ENCODE results near the gene PRTFDC1.

The PRTFDC1 gene, protein sequence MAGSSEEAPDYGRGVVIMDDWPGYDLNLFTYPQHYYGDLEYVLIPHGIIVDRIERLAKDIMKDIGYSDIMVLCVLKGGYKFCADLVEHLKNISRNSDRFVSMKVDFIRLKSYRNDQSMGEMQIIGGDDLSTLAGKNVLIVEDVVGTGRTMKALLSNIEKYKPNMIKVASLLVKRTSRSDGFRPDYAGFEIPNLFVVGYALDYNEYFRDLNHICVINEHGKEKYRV

GRCh38 chr10:24952143-24952706 is at the start of gene PRTFDC1:
Gene PRTFDC1, minus strand, starts transcription at chr10:24952606. Its CDS starts 31 bp downstream, at chr10:24952575.
- Mint-ChIP-seq H3K27ac (peak within 1 kb of the TSS; percentile 50), H3K4me3 (peak within 1 kb of the TSS; percentile 69), H3K4me1 (ENCODE audit: low read depth) (peaks cover 29% of the 10 kb centered on the region), H3K9me3 (no peaks in the 10 kb centered on the region), H3K27me3 (no peaks in the 10 kb centered on the region), H3K36me3 (ENCODE audit: low read depth) (no peaks in the 10 kb centered on the region)
- peak; percentile 64 for DNase-seq

- H3K27ac Mint-ChIP-seq: no peak overlapping the region
- no peak for DNase-seq
- no peaks in the 10 kb centered on the region for H3K27me3 Mint-ChIP-seq
- H3K36me3 Mint-ChIP-seq (ENCODE audit: low read depth): no peaks in the 10 kb centered on the region
- H3K9me3 Mint-ChIP-seq: peaks cover 6% of the 10 kb centered on the region
- H3K4me1 Mint-ChIP-seq (ENCODE audit: low read depth): no peaks in the 10 kb centered on the region
- H3K4me3 Mint-ChIP-seq: no peak overlapping the region
These were observed 45.6 kb upstream of the PRTFDC1 start for GRCh38 chr10:24998044-24998443.

DNA sequence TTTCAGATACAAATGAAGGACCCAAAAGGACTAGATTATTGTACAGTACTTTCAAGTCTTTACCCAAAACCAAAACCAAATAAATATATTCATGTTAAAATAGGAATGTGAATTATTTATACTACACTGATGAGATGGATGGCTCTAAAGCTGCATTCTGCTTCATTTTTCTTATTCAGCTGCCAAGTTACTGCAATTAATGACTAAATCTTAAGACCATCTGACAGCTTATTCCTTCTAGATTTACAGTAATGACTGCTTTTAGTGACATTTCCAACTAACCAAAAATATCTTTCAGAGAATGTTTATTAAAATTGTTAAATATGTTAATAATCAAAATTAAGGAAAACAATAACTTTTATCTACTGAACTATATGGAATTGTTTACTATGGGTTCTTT is 42.7 kb upstream of the PRTFDC1 start:
- DNase-seq: no peak
- no peak overlapping the region for H3K4me3 Mint-ChIP-seq
- no peaks in the 10 kb centered on the region for H3K36me3 Mint-ChIP-seq (ENCODE audit: low read depth)
- H3K9me3 Mint-ChIP-seq: no peaks in the 10 kb centered on the region
- H3K27ac Mint-ChIP-seq: no peak overlapping the region
- peaks cover 2% of the 10 kb centered on the region for H3K27me3 Mint-ChIP-seq
- no peaks in the 10 kb centered on the region for H3K4me1 Mint-ChIP-seq (ENCODE audit: low read depth)

- no peaks in the 10 kb centered on the region for H3K36me3 Mint-ChIP-seq (ENCODE audit: low read depth)
- H3K9me3 Mint-ChIP-seq: no peaks in the 10 kb centered on the region
- H3K4me3 Mint-ChIP-seq: no peak overlapping the region
These were observed 41.0 kb upstream of the PRTFDC1 start for GRCh38 chr10:24993237-24993958.

DNA sequence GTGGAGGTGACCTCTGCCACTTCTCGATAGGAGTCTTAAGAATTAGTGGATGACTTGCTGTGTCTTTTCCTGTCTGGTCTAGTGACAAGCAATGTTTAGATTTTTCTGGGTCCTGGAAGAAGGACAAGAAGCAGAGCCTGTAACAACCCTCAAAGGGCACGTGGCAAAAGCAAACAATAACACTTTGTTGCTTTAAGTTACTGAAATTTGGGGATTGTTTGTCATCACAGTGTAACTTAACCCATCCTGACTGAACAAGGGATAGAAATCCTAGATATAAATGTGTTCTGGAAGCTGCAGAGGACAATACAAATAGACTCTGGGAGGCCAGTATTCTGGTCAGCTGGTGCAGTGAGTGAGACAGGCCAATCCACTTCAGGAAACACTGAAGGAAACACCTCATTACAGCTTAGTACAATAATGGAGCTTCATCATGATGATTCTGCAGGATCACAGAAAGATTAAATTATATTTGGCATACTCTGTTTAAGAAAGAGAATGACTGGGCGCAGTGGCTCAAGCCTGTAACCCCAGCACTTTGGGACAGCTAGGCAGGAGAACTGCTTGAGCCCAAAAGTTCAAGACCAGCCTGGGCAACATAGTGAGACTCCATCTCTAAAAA is 40.2 kb upstream of the PRTFDC1 start:
- Mint-ChIP-seq H3K4me3 (no peak overlapping the region), H3K36me3 (ENCODE audit: low read depth) (no peaks in the 10 kb centered on the region), H3K27me3 (peaks cover 2% of the 10 kb centered on the region), H3K27ac (no peak overlapping the region), H3K4me1 (ENCODE audit: low read depth) (no peaks in the 10 kb centered on the region), H3K9me3 (no peaks in the 10 kb centered on the region)
- DNase-seq: no peak

More at GRCh38 chr10:24993237-24993958, 41.0 kb upstream of the PRTFDC1 start:
- H3K27me3 Mint-ChIP-seq: peaks cover 2% of the 10 kb centered on the region
- H3K27ac Mint-ChIP-seq: no peak overlapping the region
- H3K4me1 Mint-ChIP-seq (ENCODE audit: low read depth): no peaks in the 10 kb centered on the region
- DNase-seq: no peak

DNA sequence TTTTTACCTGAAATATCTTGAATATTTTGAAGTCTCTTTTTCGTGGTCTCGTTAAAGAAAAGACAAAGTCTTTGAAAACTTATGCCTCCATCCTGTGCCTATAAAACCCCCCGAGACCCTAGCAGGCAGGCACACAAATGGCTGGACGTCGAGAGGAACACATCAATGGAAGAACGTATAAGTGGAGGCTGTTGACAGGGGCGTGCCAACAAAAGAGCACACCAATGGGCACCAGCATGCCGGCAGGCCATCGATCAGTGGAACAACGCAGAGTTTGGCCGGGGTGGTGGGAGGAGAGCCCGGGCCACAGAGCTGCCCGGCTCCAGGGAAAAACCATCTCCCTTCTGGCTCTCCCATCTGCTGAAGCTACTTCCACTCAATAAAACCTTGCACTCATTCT is 38.9 kb upstream of the PRTFDC1 start:
- Mint-ChIP-seq H3K4me1 (ENCODE audit: low read depth) (no peaks in the 10 kb centered on the region), H3K36me3 (ENCODE audit: low read depth) (no peaks in the 10 kb centered on the region), H3K4me3 (no peak overlapping the region), H3K9me3 (no peaks in the 10 kb centered on the region), H3K27me3 (peaks cover 2% of the 10 kb centered on the region), H3K27ac (no peak overlapping the region)
- DNase-seq: no peak

DNA sequence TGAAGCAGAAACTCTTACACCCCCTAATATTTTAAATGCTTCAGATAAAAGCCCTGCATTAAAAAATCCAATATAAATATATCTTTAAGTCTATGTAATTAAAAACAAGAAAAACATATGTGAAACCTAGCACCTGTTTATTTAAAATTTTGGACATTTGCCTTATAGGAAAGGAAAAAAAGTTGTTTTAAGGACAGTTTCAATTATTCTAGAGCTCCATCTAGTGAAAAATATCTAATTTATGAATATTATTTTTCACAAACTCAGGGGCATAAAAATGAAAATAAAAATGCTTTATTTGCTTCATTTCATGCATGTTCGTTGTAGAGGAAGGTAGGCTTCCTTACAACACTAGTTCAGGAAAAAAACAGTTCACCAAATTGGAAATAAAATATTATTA is 37.5 kb upstream of the PRTFDC1 start:
- H3K4me1 Mint-ChIP-seq (ENCODE audit: low read depth): no peaks in the 10 kb centered on the region
- H3K9me3 Mint-ChIP-seq: no peaks in the 10 kb centered on the region
- no peak for DNase-seq
- H3K27ac Mint-ChIP-seq: no peak overlapping the region
- no peaks in the 10 kb centered on the region for H3K36me3 Mint-ChIP-seq (ENCODE audit: low read depth)
- H3K27me3 Mint-ChIP-seq: peaks cover 2% of the 10 kb centered on the region
- no peak overlapping the region for H3K4me3 Mint-ChIP-seq

DNA sequence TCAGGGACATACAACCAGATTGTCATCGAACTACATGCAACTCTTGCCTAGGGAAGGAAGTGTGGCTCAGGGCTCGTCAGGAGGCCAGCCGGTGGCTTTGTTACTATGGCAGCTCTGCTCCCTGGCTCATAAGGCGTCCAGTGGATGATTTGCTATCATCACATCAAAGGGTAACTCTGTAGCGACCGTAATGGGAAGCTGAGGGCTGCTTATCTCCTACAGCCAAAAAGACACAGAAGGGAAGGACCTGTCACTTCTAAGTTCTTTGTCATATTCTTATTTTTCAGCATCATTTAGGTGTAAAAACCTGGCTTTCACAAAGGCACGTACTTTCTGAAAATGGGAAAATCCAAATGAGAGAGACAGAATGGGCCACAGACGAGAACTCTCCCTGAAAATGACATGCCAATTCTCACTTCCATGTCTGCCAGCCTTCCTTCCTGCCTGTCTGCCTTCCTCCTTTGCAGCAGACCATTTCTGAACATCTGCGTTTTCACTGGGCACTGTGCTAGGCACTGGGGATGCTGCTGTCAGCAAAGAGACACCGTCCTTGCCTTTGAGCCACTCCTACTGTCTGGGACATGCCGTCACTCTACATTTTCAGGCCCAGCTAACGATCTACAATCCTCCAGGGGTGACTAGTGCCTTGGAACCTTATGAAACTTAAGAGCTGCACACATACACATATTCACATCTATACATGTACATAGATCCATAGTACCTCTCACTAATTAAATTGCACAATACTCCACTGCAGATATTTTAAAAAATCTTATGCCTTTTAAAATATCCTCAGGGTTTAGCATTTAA is 36.6 kb upstream of the PRTFDC1 start:
- no peaks in the 10 kb centered on the region for H3K9me3 Mint-ChIP-seq
- no peaks in the 10 kb centered on the region for H3K36me3 Mint-ChIP-seq (ENCODE audit: low read depth)
- H3K27ac Mint-ChIP-seq: no peak overlapping the region
- DNase-seq: no peak
- peaks cover 2% of the 10 kb centered on the region for H3K27me3 Mint-ChIP-seq
- no peak overlapping the region for H3K4me3 Mint-ChIP-seq
- no peaks in the 10 kb centered on the region for H3K4me1 Mint-ChIP-seq (ENCODE audit: low read depth)

- Mint-ChIP-seq H3K9me3 (no peaks in the 10 kb centered on the region), H3K27ac (no peak overlapping the region), H3K4me3 (no peak overlapping the region), H3K27me3 (no peaks in the 10 kb centered on the region), H3K36me3 (ENCODE audit: low read depth) (no peaks in the 10 kb centered on the region), H3K4me1 (ENCODE audit: low read depth) (peaks cover 11% of the 10 kb centered on the region)
- DNase-seq: no peak
These were observed 32.5 kb upstream of the PRTFDC1 start for GRCh38 chr10:24984906-24985305.

- Mint-ChIP-seq H3K4me1 (ENCODE audit: low read depth) (peaks cover 11% of the 10 kb centered on the region), H3K27ac (no peak overlapping the region), H3K27me3 (no peaks in the 10 kb centered on the region), H3K36me3 (ENCODE audit: low read depth) (no peaks in the 10 kb centered on the region), H3K9me3 (no peaks in the 10 kb centered on the region), H3K4me3 (no peak overlapping the region)
- no peak for DNase-seq
These were observed 31.5 kb upstream of the PRTFDC1 start for GRCh38 chr10:24983946-24984345.

DNA sequence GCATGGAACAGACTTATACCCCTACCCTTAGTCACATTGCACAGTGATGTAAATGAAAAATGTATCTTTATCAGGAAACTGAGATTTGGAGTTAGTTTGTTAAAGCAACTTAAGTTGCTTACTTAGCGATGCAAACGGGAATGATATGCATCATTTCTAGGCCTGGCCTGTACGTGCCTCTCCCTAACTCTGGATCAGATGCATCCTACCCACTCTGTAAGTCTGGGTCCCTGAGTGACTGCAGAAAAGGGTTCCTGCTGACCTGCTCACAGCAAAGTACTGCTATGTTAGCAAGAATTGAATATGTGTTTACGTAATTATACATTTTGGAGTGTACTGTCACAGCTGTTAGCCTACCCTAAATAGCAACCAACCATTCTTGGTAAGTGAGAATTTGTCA is 30.7 kb upstream of the PRTFDC1 start:
- H3K4me1 Mint-ChIP-seq (ENCODE audit: low read depth): peaks cover 11% of the 10 kb centered on the region
- no peaks in the 10 kb centered on the region for H3K36me3 Mint-ChIP-seq (ENCODE audit: low read depth)
- DNase-seq: no peak
- no peak overlapping the region for H3K4me3 Mint-ChIP-seq
- H3K9me3 Mint-ChIP-seq: no peaks in the 10 kb centered on the region
- H3K27ac Mint-ChIP-seq: no peak overlapping the region
- H3K27me3 Mint-ChIP-seq: no peaks in the 10 kb centered on the region

DNA sequence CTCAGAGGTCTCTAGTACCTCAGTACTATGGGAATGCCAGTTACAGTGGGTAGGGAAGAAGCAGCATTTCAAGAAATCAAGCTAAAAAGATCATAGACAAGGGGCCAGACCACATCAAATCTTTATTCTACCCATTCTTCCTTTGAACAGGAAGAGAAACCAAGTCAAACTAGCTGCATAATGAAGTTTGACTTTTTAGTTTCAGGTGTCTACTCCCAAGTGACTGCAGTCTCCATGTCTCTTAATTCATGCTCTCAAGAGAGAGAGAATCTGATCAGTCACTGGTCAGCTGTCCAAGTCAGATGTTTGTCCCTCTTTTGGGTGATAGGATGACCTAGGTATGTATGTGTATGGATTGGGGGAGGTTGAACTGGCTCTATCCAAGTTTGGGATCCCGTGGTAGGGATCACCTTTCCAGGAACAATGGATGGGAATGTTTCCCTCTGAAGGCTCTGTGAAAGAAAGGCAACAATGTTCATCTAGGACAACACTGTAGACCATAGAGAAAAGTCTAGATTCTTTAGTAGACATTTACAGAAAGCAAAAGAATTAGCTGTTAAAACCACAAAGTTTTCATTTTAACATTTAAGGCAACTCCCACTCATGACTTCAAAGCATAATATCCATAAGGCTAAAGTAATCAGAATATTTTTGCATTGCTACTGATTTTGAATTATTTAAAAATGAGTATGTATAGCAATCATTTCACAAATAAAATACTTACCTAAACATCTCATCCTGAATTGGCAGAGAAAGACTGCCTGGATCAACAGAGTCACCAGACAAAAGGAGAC is 30.1 kb upstream of the PRTFDC1 start:
- H3K4me1 Mint-ChIP-seq (ENCODE audit: low read depth): peaks cover 11% of the 10 kb centered on the region
- H3K27ac Mint-ChIP-seq: no peak overlapping the region
- no peak overlapping the region for H3K4me3 Mint-ChIP-seq
- H3K9me3 Mint-ChIP-seq: no peaks in the 10 kb centered on the region
- H3K36me3 Mint-ChIP-seq (ENCODE audit: low read depth): no peaks in the 10 kb centered on the region
- H3K27me3 Mint-ChIP-seq: no peaks in the 10 kb centered on the region
- DNase-seq: no peak

DNA sequence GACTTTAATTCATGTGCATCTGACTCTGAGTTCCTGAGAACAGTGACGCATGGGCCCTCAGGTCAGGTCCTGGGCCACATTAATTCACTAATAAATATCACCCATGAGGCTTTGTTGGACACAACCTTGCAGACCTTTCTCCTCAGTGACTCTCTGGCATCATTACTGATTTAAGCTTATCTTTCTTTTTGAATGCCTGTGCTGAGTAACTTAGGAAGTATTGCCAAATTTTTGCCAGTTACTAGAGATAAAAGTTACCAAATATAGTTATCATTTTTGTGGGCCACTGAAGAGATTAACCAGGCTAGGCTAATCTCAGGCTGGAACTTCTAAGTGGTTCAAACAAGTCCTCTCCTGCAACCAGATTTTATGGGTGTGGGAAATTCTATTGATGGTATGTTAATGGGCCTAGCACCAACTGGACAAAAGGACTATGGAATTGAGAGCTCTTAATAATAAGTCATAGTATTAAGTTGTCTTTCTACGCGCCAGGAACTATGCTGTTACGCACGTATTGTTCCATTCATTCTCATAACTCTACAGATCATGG is 28.8 kb upstream of the PRTFDC1 start:
- H3K27ac Mint-ChIP-seq: no peak overlapping the region
- no peak overlapping the region for H3K4me3 Mint-ChIP-seq
- peaks cover 11% of the 10 kb centered on the region for H3K4me1 Mint-ChIP-seq (ENCODE audit: low read depth)
- no peaks in the 10 kb centered on the region for H3K36me3 Mint-ChIP-seq (ENCODE audit: low read depth)
- DNase-seq: no peak
- H3K27me3 Mint-ChIP-seq: no peaks in the 10 kb centered on the region
- no peaks in the 10 kb centered on the region for H3K9me3 Mint-ChIP-seq
